ENCODE measurements around the gene PRKCH.

PRKCH gene

DNA sequence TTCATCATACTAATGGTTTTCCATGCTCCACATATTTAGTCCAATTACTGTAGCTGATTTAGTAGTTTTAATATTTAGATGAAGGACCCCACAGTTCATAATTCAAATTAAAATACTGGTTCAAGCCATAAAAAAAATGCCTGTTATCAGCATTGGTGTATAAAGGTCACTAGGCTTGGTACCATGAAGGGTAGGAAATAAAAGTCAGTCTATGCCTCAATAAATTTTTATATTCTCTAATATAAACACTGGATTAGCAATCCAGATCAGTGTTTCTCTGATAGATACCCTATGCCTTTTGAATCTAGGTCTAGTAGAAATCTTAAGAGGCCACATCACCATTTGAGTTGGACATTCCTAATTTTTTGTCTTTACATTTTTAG lies 210.7 kb downstream of the PRKCH start:
- DNase-seq (ENCODE audit: low read depth): no peak

DNA sequence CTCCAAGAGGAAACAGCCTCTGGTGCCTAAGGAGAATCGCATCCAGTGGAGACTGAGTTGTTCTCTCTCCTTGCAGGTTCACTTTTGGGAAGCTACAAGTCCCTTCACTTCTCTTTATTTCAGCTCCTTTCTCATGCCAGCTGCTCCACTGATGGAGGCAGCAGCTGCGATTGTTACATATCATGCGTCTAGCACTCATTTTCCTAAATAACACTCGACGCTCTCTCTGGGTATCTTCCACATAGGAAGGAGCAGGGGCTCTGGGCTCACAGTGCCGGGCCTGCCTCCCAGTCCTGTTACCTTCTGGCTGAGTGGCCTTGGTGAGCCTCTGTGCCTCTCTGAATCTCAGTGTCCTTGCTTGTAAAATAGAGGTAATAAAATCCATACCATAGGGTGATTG lies 211.4 kb downstream of the PRKCH start:
- DNase-seq (ENCODE audit: low read depth): no peak

DNA sequence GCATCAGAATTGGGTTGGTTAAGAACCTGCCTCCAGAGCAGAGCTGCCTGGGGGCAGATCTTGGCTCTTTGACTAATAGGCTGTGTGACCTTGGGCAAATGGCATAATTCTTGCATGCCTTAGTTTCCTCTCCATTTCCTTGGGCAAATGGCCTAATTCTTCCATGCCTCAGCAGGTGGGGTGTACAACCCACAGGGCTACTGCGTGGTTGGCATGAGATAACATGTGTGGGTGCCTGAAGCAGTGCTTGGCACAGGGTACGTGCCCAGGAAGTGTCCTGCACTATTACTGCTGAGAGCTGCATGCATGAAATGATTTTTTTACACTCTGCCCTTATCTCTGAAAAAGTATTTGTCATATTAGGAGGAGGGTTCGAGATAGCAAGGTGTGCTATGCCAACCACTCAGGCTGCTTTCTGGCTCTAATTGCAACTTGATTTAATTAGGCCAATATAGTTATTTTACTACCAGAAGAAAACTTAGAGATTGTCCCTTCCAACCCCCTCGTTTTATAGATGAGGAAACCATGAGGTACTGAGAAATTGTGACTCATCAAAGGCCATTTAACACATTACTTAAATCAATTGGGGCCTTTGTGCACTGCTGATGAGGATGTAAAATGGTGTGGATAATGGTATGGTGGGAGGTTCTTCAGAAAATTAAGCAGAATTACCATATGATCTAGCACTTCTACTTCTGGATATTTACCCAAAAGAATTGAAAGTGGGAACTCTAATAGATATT lies 212.3 kb downstream of the PRKCH start:
- no peak for DNase-seq (ENCODE audit: low read depth)

DNA sequence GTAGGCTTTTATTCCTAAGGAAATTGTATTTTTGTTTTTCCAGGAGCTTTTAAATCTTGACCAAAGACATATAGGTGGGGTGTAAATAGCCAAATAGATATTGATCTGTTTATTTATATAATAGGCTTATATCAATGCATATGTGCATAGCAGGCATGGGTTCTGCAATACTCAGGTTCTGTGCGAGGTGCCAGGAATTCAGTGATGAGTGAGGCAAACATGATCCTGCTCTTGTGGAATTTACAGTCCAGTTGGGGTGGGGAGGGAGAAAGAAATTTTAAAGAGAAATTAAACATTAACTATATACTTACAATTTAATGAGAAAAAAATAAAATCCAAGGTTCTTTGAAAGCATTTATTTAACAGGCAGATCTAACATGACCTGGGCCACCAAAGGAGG lies 213.7 kb downstream of the PRKCH start:
- no peak for DNase-seq (ENCODE audit: low read depth)

DNA sequence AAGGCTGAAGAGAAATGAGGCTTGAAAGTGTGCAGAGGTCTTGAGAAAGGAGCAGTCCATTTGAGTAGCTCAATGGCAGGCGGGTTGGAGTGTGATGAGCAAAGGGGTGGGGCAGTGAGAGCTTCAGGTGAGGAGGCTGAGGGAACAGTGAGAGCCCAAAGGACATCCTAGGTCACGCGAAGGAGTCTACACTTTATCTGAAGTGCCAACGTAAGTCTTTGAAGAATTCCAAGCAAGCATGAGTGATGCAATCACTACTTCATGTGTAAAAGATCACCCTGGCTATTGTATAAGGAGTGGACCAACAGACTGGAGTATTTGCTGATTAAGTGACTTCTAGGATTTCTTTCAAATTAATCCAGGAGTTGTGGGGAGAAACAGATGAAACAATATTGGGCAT lies 214.1 kb downstream of the PRKCH start:
- DNase-seq (ENCODE audit: low read depth): no peak

DNA sequence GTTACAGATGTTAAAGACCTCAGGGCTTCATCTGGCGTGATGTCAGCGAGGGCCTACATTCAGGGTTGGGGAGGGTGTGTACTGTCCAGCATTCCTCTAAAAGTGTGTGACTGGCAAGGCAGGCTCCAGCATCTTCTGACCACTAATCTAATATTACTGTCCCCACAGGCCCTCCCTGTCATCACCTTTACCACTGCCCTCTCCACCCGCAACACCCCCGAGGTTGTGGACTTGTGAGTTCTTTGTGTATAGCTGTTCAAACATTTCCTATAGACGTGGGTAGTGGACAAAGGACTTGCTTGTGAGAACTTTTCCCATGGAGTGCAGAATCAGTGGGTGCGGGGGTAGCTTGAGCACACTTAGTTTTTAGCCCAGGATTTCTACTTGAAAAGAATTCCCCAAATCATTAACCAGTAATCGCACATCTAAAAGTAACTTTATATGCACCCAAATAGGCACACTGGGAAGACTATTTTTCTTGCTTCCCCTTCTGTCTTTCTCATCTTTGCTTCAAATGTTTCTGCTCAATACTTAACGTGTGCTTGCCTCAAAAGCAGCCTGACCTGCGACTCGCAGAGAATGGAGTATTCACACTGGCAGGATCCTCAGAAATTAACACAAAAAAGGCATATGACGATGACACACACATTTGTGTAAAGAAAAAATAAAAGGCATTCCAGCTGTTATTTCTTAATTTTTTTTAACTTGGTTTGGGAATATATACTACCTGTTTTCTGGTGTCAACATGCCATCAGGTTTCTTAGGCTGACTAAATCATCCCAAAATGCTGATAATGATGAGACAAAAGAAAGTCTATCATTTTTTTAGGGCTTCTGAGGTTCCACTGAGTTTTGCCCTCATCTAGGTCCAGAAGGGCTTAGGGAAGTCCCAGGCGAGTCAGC lies 215.5 kb downstream of the PRKCH start:
- no peak for DNase-seq (ENCODE audit: low read depth)

DNA sequence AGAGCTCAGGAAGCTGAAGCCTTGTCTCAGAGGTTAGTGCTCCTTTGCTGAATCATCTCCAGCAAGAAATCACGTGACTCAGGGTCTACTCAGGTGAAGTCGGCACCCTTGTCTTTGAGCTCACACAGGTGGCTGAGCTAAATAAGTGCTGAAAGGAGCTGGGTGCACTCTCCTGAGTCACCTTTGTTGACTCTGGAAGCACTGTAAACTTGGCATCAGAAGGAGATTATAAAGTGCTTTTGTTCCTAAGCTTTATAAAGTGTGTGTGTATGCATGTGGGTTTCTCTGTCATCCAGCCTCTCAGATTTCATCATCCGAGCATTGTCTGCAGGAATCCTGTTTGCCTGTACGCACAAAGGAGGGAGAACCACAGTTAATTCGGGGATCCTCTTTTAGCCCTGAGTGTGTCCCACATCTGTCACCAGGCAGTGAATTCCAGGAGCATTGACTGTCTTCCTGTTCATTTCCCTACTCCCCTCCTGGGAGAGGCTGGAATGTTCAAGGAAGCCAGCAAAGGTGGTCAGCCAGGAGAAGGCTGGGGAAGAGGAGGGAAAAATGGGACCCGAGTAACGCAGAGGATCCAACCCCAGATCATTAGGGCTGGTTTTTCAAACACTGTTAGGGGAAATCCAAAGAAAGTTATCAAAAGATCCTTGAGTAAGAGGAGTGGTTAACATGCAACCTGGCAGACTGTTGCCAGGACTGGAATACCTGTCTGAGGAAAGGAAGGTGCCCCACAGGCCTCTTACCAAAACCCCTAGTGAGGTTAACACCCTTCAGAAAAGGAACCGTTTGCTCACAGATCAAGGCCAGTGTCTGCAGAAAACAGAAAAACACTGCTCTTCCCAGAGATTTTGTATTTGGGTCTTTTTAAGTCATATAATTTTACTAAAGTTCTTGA lies 216.4 kb downstream of the PRKCH start:
- no peak for DNase-seq (ENCODE audit: low read depth)

DNA sequence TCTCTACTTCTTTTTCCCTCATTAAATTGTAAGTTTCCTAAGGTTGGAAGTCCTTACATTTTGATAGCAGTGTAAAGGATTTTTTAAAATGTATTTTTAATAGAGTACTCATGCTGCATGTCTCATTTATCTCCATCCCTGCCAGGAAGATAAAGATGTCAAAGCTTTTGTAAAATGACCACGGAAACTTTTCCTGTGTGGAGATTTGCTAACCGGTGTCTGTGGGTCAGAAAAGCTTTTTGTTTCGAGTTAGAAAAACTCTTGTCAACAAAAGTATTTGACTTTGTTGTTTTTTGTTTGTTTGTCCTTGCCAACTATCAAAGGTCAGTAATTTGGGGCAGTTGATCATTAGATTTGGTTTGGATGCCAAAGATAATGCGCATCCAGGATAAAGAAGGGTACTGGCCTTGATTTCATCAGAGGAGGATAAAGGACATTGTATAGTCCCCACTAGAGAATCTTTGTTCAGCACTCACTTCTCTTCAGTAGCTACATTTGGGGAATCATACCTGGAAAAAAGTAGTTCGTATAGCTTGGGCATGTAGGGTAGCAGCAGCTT lies 217.2 kb downstream of the PRKCH start:
- DNase-seq (ENCODE audit: low read depth): no peak

DNA sequence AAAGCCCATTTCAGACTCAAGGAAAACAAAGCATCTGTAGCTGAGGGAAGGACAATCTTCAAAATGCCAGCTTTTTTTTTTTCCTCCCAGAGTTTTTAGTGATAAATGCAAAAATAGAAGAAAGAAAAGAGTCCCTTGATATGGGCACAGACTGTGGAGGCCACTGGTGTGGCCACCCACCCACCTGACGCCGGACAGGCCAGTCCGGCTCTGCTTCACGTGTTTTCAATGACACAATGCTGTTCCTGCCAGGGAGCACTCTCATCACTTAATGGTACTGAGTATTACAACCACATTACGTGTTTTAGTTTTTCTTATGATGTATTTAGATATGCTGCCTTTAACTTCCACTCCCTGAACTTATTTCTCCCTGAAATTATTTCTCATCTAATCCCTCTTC lies 218.3 kb downstream of the PRKCH start:
- no peak for DNase-seq (ENCODE audit: low read depth)

DNA sequence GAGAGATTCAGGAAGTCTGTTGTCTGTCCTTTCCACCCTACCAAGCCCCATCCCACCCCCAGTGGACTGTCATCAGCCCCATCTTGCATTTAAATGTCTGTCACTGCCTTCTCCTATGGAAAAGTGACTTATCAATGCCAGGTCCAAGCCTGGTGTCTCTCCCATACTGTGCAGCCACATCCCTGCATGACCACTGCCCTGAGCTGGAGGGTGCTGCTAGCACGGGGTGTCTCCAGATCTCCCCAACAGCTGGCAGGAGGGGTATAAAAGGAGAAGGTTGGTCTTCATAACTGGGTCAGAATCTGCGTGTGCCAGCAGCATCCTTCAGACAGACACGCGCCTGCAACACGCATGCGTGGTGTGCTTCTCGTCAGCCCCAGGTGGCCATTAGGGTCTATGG lies 219.6 kb downstream of the PRKCH start:
- no peak for DNase-seq (ENCODE audit: low read depth)

DNA sequence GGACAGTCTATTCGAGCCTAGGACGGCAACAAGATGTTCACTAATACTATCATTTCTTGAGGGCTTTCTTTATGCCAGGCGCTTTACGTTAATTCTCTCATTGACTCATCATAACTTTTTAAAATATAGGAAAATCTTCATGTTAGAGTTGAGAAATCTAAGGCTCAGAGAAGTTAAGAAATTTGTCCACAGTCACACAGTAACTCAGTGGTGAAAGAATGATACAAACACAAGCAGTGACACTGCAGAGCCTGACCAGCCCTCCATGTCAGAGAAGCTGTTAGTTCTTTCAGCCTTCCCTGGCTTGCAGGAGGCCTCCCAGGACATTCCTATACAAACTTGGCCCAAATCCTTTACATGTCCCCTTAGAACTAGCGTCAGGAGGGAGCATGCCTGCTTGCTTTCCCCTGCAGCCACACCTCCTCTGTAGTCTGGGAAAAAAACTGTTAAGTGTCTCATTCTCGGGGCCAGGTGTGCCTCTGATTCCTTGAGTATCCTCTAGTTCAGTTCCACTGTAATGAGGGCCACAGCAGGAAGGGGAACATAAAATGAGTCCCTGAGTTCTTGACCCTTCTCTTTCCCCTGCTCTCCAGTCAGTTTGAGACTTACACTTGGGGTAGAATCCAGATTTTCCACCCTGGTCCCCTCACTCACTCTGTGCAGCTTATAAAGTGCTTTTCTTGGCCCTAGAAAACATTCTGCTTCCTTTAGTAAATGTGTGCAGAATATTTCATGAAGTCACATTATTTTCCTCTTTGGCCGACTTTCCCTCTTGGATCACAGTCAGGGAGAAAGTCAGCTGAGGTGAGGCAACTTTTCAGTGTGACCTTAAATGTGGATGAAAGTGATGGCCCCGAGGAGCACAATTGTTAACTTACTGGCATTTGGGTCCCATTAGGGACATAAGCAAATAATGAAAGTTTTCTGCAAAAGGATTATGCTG lies 221.7 kb downstream of the PRKCH start:
- DNase-seq (ENCODE audit: low read depth): no peak

DNA sequence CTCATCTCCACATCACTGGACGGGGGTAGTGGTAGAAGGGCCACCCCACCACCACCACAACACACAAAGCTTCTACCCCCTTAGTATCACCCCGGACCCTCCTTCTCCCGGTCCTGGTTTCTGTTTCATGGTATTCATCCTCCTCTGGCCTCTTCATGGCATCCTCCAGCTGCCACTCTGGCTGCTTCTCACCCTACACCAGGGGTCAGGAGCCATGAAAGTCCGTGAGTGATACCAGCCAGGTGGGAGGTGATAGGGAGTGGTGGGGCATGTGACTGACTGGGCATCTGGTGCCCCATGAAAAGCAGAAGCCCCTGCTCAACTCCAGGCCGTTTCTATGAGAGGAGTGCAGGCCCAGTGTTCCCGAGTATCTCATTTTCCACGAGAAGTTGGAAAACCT lies 222.6 kb downstream of the PRKCH start:
- no peak for DNase-seq (ENCODE audit: low read depth)

DNA sequence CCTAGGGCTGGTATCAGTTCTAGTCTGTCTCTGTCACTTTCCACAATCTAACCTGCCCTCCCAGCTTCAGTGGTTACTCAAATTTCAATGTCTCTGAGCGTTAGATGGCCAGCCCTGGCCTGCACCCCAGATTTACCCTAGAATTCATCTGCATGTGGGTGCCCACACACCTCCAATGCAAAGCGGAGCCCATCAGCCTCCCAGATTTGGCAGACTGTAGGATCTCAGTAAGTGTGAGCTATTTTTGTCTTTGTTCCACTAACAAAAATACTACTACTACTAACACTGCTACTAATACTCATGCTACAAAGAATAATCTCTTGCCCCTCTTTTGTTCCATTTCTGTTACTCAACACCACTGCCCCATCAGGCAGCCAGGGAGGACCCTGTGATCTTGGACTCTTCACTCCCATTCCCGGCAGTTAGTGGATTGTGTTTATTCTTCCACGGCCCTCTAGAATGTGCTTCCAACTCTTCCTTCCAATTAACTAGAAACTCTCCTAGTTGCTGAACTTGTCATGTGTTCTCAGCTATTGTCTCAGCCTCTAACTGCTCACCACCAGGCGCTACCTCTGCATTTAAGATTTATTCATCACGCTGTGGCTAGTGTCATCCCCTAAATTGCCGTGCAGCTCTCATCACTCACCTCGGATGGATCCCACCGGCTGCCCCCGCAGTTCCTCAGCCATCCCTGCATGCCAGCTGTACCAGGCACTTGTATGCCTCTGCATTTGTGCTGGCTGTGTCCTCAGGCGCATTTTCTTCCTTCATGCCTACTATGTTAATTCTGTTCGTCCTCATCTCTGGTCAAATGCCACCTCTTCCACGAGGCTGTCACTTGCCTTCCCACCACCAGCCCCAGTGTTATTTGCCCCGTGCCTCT lies 223.3 kb downstream of the PRKCH start:
- DNase-seq (ENCODE audit: low read depth): no peak

DNA sequence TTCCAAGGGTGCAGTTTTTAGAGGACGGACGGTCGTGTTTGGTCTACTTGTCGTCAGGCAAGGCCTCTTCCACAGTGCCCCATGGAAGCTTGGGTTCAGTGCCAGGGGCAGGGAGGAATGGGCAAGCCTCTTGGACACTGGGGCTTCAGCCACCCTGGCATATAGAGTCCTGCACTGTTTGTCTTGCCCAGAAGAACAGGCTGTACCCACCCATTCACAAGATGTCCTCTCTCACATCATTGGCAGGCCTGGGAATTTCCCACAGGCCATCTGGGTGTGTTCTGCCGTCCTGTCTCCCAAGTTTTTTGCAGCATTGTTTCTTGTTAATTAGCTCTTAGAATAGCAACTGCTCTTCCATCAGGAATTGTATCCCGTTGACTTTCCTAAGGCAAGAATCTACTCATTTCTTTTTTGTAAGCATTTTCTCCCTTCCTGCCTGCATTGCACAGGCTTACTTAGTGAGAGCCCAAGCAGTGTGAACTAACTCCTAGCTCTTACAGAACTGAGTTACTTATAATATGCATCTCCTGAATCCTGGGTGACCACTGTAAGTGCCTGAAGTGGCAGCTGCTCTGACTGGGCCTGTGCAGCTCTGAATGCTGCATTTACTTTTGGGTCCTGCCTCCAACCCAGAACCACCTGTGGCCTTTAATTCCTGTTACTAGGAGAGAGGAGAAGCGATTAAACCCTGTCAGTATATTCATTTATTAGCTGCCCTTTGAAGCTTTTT lies 224.5 kb downstream of the PRKCH start:
- DNase-seq (ENCODE audit: low read depth): no peak

DNA sequence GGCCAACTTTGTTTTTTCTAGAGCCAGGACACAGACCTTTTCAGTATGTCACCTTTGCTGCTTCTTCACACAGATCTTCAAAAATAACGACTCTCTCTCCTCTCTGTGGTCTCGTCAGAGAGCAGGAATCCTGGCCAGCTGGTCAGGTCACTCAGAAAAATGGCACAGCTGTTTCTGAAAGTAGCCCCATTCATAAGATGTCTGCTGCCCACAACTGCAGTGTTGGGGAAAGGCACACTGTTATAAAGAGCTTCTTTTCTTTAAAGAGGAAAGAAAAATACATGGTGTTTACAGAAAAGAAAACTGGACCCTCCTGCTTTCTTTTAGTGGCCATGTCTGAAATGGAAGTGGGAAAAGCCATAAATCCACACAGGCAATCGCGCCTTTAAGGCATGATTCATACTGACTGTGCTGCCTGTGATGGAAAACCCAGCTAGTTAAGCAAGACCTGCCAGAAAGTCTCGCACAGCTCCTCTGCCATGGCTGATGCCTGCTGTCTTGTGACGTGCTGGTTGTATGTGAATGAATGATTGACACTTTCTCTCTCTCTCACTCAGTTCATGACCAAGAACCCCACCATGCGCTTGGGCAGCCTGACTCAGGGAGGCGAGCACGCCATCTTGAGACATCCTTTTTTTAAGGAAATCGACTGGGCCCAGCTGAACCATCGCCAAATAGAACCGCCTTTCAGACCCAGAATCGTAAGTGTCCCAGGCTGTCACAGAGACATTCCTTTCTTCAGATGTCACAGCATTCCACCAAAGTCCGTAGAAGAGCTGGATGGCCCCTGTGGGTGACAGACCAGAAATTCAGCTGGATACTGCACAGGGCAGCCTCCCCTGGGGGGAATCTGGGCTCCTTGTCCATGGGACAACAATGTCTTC lies 226.0 kb downstream of the PRKCH start:
- DNase-seq (ENCODE audit: low read depth): no peak

DNA sequence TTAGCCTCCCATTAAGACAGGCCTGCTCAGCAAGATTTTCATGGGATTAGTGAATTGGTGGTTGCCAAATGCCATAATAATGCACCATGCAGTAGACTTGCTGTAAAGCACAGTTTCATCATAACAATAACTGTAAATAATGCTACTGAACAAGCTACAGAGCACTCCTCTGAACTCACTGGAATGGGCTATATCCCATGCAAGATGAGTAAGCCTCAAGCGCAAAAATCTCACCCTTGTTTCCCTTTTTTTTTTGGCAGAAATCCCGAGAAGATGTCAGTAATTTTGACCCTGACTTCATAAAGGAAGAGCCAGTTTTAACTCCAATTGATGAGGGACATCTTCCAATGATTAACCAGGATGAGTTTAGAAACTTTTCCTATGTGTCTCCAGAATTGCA lies 228.0 kb downstream of the PRKCH start:
- DNase-seq (ENCODE audit: low read depth): no peak

DNA sequence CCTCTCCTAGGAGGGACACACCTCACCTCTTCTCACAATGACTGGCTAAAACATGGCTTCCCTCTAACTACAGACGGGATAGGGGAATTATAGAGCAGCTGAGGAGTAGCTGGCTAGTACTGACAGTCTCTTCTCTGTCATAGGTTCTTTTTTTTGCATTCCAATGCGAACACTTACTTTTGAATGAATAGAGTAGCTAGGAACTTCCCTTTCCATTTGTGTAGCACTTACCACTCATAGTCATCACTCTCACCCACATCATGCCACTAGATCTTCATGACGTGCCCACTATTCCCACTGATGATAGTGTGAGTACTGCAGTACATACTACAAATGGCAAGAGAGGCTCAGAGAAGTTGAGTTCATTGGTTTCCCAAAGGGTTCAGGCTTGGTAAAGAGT lies 230.0 kb downstream of the PRKCH start:
- no peak for DNase-seq (ENCODE audit: low read depth)

DNA sequence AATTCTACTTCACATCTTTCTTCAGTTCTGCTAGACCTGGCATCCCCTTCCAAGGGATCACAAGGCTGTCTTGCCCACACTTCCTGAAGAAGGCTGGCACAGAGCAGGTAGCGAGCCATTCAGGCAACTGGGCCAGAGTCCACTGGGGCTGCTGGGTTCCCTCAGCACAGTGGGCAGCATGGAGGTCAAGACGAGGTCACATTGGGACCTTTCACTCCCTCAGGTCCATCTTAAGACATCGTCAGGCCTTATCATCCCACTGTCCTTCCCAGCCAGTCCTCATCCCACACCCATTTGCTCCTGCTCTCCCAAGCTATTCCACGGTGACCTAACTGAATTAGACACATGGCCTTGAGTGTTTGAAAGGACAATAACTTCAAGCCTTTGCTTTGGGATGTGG lies 230.9 kb downstream of the PRKCH start:
- DNase-seq (ENCODE audit: low read depth): no peak
